ENCODE measurements around the gene GAGE12G.
"Not testable (repeated sequence)": the region's sequence is repeated elsewhere in the genome, so short reads cannot be mapped to it uniquely, and the experiment has no call there.

Gene GAGE12G, protein sequence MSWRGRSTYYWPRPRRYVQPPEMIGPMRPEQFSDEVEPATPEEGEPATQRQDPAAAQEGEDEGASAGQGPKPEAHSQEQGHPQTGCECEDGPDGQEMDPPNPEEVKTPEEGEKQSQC

DNA sequence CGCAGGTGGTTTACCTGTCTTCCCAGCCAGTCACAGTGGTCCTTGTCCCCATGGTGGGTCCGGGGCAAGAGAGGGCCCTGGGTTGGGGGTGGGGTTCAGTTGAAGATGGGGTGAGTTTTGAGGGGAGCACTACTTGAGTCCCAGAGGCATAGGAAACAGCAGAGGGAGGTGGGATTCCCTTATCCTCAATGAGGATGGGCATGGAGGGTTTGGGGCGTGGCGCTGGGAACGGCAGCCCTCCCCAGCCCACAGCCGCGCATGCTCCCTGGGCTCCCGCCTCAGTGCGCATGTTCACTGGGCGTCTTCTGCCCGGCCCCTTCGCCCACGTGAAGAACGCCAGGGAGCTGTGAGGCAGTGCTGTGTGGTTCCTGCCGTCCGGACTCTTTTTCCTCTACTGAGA, at the start of gene GAGE12G:
Gene GAGE12G, plus strand, starts transcription at position 301 of the 400 bp plus-strand sequence. CDS start 1,155 bp downstream, outside the sequence.
- not testable (repeated sequence) for DNase-seq

DNA sequence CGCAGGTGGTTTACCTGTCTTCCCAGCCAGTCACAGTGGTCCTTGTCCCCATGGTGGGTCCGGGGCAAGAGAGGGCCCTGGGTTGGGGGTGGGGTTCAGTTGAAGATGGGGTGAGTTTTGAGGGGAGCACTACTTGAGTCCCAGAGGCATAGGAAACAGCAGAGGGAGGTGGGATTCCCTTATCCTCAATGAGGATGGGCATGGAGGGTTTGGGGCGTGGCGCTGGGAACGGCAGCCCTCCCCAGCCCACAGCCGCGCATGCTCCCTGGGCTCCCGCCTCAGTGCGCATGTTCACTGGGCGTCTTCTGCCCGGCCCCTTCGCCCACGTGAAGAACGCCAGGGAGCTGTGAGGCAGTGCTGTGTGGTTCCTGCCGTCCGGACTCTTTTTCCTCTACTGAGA, 38.3 kb upstream of the GAGE12G start, which contains the start of gene GAGE12C:
Gene GAGE12C, plus strand, starts transcription at position 301 of the 400 bp plus-strand sequence. CDS start 1,155 bp downstream, outside the sequence.
- DNase-seq: not testable (repeated sequence)

DNA sequence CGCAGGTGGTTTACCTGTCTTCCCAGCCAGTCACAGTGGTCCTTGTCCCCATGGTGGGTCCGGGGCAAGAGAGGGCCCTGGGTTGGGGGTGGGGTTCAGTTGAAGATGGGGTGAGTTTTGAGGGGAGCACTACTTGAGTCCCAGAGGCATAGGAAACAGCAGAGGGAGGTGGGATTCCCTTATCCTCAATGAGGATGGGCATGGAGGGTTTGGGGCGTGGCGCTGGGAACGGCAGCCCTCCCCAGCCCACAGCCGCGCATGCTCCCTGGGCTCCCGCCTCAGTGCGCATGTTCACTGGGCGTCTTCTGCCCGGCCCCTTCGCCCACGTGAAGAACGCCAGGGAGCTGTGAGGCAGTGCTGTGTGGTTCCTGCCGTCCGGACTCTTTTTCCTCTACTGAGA, 28.8 kb upstream of the GAGE12G start, which contains the start of gene GAGE12D:
Gene GAGE12D, plus strand, starts transcription at position 301 of the 400 bp plus-strand sequence. CDS start 1,155 bp downstream, outside the sequence.
- not testable (repeated sequence) for DNase-seq

DNA sequence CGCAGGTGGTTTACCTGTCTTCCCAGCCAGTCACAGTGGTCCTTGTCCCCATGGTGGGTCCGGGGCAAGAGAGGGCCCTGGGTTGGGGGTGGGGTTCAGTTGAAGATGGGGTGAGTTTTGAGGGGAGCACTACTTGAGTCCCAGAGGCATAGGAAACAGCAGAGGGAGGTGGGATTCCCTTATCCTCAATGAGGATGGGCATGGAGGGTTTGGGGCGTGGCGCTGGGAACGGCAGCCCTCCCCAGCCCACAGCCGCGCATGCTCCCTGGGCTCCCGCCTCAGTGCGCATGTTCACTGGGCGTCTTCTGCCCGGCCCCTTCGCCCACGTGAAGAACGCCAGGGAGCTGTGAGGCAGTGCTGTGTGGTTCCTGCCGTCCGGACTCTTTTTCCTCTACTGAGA, 19.2 kb upstream of the GAGE12G start, which contains the start of gene GAGE12E:
Gene GAGE12E, plus strand, starts transcription at position 301 of the 400 bp plus-strand sequence. CDS start 1,155 bp downstream, outside the sequence.
- DNase-seq: not testable (repeated sequence)

DNA sequence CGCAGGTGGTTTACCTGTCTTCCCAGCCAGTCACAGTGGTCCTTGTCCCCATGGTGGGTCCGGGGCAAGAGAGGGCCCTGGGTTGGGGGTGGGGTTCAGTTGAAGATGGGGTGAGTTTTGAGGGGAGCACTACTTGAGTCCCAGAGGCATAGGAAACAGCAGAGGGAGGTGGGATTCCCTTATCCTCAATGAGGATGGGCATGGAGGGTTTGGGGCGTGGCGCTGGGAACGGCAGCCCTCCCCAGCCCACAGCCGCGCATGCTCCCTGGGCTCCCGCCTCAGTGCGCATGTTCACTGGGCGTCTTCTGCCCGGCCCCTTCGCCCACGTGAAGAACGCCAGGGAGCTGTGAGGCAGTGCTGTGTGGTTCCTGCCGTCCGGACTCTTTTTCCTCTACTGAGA, 9.7 kb upstream of the GAGE12G start, which contains the start of gene GAGE12F:
Gene GAGE12F, plus strand, starts transcription at position 301 of the 400 bp plus-strand sequence. CDS start 1,155 bp downstream, outside the sequence.
- not testable (repeated sequence) for DNase-seq

DNA sequence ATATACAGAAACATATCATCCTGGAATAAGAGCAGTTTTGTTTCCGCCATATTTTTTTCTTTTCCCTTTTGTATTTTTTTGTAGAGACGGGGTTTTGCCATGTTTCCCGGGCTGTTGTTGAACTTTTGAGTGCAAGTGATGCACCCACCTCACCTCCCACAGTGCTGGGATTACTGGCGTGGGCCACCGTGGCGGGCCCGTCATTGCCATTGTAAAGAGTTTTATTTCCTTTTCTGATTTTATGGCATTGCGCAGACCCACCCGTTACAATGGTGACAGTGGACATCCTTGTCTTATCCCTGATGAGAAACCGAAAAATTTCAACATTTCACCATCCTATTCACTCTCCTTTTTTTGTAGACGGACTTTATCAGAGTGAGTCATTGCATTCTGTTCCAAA, 1.5 kb upstream of the GAGE12G start:
- not testable (repeated sequence) for DNase-seq

DNA sequence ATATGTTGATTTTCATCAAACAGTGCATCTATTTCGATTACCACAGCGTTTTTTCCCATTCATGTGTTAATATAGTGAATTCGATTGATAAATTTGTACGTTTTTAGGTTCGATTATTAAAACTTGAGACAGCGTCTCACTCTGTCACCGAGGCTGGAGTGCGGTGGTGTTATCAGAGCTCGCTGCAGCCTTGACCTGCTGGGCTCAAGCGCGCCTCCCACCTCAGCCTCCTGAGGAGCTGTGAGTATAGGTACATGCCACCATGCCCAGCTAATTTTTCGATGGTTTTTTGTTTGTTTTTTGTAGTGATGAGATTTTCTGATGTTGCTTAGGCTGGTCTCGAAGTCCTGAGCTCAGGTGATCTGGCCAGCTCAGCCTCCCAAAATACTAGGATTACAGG, 1.0 kb upstream of the GAGE12G start:
- DNase-seq: not testable (repeated sequence)

DNA sequence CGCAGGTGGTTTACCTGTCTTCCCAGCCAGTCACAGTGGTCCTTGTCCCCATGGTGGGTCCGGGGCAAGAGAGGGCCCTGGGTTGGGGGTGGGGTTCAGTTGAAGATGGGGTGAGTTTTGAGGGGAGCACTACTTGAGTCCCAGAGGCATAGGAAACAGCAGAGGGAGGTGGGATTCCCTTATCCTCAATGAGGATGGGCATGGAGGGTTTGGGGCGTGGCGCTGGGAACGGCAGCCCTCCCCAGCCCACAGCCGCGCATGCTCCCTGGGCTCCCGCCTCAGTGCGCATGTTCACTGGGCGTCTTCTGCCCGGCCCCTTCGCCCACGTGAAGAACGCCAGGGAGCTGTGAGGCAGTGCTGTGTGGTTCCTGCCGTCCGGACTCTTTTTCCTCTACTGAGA, 9.4 kb downstream of the GAGE12G start, which contains the start of gene GAGE12H:
Gene GAGE12H, plus strand, starts transcription at position 301 of the 400 bp plus-strand sequence. CDS start 1,155 bp downstream, outside the sequence.
- DNase-seq: not testable (repeated sequence)

DNA sequence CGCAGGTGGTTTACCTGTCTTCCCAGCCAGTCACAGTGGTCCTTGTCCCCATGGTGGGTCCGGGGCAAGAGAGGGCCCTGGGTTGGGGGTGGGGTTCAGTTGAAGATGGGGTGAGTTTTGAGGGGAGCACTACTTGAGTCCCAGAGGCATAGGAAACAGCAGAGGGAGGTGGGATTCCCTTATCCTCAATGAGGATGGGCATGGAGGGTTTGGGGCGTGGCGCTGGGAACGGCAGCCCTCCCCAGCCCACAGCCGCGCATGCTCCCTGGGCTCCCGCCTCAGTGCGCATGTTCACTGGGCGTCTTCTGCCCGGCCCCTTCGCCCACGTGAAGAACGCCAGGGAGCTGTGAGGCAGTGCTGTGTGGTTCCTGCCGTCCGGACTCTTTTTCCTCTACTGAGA, 19.0 kb downstream of the GAGE12G start, which contains the start of gene GAGE2A:
Gene GAGE2A, plus strand, starts transcription at position 301 of the 400 bp plus-strand sequence. CDS start 1,155 bp downstream, outside the sequence.
- DNase-seq: not testable (repeated sequence)

DNA sequence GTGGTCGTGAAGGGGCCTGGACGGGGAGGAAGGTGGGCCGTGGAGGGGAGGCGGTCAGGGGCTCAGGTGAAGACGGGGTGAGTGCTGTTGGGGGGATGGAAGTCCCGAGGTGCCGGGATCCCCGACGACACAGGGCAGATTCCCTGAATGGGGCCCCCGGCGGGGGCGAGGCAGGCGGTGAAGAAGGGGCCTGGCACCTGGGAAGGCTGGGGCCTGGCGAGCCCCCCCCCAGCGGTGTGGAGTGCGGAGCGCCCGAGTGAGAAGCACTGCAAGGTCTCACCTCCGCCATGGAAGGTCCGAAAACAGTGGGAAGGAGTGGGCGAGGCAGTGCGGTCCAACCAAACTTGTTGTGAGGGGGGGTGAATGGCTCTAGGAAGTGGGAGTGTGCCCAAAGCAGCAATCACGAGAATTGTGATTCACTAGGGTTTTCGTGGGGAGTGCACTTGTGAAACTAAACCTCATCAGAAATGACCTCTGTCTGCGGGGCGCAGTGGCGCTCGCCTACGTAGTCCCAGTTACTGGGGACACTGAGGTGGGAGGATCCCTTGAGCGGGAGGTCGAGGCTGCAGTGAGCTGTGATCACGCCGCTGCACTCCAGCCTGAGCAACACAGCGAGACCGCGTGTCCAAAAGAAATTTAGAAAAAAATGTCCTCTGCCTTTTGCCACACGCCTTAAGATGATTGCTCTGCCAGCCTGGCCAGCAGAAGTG, 19.7 kb downstream of the GAGE12G start:
- not testable (repeated sequence) for DNase-seq

DNA sequence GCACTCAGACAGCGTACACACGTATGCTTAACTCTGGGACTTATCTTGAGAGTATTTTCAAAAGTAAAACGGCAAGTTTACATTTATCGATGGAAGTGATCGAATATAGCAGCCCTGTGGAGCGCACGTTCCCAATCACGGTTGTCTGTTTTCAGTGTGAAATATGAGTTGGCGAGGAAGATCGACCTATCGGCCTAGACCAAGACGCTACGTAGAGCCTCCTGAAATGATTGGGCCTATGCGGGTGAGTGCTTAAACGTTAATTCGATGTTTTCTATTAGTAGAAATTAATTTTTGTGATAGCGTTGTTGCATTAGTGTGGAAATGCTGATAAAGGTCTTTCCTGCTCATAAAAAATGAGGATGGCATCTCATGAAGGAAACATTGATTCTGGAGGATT, 20.3 kb downstream of the GAGE12G start:
- not testable (repeated sequence) for DNase-seq

DNA sequence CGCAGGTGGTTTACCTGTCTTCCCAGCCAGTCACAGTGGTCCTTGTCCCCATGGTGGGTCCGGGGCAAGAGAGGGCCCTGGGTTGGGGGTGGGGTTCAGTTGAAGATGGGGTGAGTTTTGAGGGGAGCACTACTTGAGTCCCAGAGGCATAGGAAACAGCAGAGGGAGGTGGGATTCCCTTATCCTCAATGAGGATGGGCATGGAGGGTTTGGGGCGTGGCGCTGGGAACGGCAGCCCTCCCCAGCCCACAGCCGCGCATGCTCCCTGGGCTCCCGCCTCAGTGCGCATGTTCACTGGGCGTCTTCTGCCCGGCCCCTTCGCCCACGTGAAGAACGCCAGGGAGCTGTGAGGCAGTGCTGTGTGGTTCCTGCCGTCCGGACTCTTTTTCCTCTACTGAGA, 28.5 kb downstream of the GAGE12G start, which contains the start of gene GAGE1:
Gene GAGE1, plus strand, starts transcription at position 301 of the 400 bp plus-strand sequence. CDS start 1,155 bp downstream, outside the sequence.
- not testable (repeated sequence) for DNase-seq

DNA sequence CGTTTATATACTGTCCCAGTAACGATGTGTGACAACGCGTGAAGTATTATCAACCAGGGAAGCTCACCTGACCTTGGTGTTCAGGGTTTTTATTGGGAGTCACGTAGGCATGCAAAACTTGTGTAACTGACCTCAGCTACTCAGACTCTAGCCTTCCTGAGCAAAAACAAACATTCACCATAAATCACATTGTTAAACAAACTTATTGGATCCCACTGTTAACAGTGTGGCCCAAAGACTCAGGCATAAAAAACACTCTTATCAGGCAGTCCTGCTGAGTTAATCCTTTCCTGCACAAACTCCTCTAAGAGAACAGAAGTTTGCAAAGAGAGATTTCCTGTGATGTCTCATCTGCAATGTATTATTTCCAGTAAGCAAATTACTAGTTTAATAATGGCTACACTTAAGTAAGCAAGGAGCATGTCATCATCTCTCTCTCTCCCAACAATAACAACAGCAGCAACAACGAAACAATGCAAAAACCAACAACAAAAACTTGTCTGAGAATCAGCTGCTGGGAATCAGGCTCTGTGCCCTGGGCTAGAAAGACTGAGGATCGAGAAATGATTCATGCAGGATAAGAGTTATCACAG, 40.6 kb downstream of the GAGE12G start:
- DNase-seq: no peak

DNA sequence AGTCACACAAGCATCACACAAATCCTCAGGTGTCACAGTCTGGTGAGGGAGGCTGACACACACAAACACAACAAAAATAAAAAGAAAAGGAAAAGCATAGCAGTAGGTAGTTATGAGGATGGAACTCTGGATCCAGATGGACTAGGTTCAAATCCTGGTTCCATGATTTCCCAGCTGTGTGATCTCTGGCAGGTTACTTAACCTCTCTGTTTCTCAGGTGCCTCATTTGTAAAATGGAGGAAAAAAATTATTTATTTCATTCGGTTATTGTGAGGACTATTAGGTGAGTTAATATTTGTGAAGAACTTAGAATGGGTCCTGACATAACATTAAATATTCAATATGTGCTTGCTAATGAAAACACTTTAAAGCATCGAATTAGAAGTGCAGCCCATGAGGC, 48.4 kb downstream of the GAGE12G start:
- DNase-seq: no peak
